ENCODE results near the gene HSPG2. TPM values are rescaled to one million over a fixed set of nuclear protein-coding genes. Genes with fewer than 3 reads are reported as not detected.

HSPG2 gene
- total and polyA plus RNA-seq, 2 of the 13 experiments (the other 11 are each of a cell fraction or from before 2014, with no cell fraction given): 9.1 to 13.1 TPM

DNA sequence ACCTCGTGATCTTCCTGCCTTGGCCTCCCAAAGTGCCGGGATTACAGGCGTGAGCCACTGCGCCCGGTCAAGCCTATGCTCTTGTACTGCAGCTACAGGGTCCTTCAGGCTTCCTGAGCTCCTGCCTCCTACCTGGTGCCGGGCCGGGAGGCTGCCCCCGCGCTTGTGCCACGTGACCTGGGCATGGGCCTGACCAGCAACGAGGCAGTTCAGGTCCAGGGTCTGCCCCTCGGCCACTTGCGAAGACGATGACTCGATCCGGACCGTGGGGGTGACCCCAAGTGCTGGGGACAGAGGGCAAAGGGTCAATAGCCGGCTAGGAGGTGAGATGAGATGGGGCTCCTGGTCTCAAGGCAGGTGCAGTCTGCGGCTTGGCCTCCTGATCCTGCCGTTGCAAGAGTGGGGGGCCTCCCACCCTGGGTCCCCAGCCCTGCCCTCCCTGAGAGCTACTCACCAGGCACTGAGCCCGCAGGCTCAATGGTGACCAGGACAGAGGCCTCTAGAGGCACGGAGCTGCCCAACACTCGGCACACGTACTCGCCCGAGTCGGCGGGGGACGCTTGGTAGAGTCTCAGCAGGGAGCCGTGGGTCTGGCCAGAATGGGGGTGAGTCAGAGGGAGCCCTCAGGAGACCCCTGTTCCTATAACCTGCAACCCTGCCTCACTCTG, 87.1 kb downstream of the HSPG2 start:
- FAIRE-seq (no peak), ATAC-seq (no peak), DNase-seq (ENCODE audit: low spot score) (no peak)
- Histone ChIP-seq H3K9ac (ENCODE audit: insufficient read depth, low read depth, low read length) (no peak overlapping the region), H3K4me2 (ENCODE audit: low read depth, low read length) (no peak overlapping the region), H2AFZ (ENCODE audit: low read length) (no peak overlapping the region), H4K20me1 (ENCODE audit: insufficient read depth, low read length) (no peaks in the 10 kb centered on the region), H3K9me3 (ENCODE audit: low read length) (no peaks in the 10 kb centered on the region), H3K79me2 (ENCODE audit: insufficient read depth, low read length) (no peaks in the 10 kb centered on the region), H3K4me3 (replicated peaks in 1 of 3; ENCODE audit: insufficient read depth in 1 of 3, low read depth in 2 of 3, low read length in 3 of 3) (no peak overlapping the region), H3K4me1 (ENCODE audit: insufficient read depth, low read length) (no peaks in the 10 kb centered on the region), H3K27me3 (ENCODE audit: control insufficient read depth in 1 of 2, insufficient read depth in 2 of 2, low read length in 2 of 2) (no peaks in the 10 kb centered on the region), H3K36me3 (replicated peaks in 1 of 2; ENCODE audit: control insufficient read depth in 1 of 2, insufficient read depth in 2 of 2, low read length in 2 of 2) (peaks cover 30 to 56% of the 10 kb centered on the region in 2 experiments), H3K27ac (ENCODE audit: extremely low read length, insufficient read depth, low read length) (no peak overlapping the region)
- CTCF ChIA-PET (ENCODE audit: low intra/inter-chr PET ratio, low total read pairs): no interaction called here
- intact Hi-C loops (cut with micrococcal nuclease; ENCODE audit: unreplicated experiment): no loop called here
- no TSS peak for BruUV-seq (replicated peaks)
- POLR2A ChIA-PET: no interaction called here
- in situ Hi-C loops (cut with HindIII; ENCODE audit: extremely low pct_ligation_motif_present, low pct_unique_long_range_greater_than_20kb): no loop called here
- no peak for TF ChIP-seq RAD21 (CRISPR knock-in tag; IDR thresholded peaks at IDR 0.05)
- TF ChIP-seq ZMAT3 (CRISPR knock-in tag; conservative IDR thresholded peaks at IDR 0.05): no peak
- no peak for TF ChIP-seq ZNF577 (CRISPR knock-in tag; IDR thresholded peaks at IDR 0.05; ENCODE audit: borderline replicate concordance, low read depth)
- TF ChIP-seq MAZ (IDR thresholded peaks at IDR 0.05; ENCODE audit: borderline replicate concordance, low read depth, low read length): no peak
- TF ChIP-seq MAZ (CRISPR knock-in tag; IDR thresholded peaks at IDR 0.05; ENCODE audit: low read depth): no peak
- TF ChIP-seq MXD4 (CRISPR knock-in tag; IDR thresholded peaks at IDR 0.05): no peak
- TF ChIP-seq ZNF761 (CRISPR knock-in tag; conservative IDR thresholded peaks at IDR 0.05): no peak
- TF ChIP-seq RFX5 (IDR thresholded peaks at IDR 0.05; ENCODE audit: low read depth, low read length): no peak
- TF ChIP-seq HNRNPUL1 (IDR thresholded peaks at IDR 0.05; ENCODE audit: low read depth, low read length): no peak
- no peak for TF ChIP-seq PCBP1 (IDR thresholded peaks at IDR 0.05; ENCODE audit: borderline replicate concordance, low read depth, low read length)
- no peak for TF ChIP-seq ZNF557 (CRISPR knock-in tag; IDR thresholded peaks at IDR 0.05)
- 90% methylated on average over 6 of the region's 30 CpGs for WGBS (ENCODE audit: low lambda C conversion rate)
